Tongue (tissue), 2 donors: Measurements from ENCODE around the gene ARHGEF19. TPM values are rescaled to one million over a fixed set of nuclear protein-coding genes. Genes with fewer than 3 reads are reported as not detected.
A peak's percentile ranks its signal among the peaks of the same experiment; 100 is the strongest.
"Not testable (repeated sequence)": the region's sequence is repeated elsewhere in the genome, so short reads cannot be mapped to it uniquely, and the experiment has no call there.

Source experiments
- DNase-seq: peaks from one replicate; pipeline ENCODE4 v3.0.0-alpha.2; 2015
- total RNA-seq: library from RNA; depleted of rRNA; stranded (reverse); fragments of >200 nt; gene quantifications from one replicate; pipeline ENCODE4 v1.2.3, GENCODE V29; 2014

The ARHGEF19 gene
- 27.6 TPM for total RNA-seq

- peak; percentile 71 for DNase-seq
Observed at GRCh38 chr1:16212251-16212961, at the start of gene ARHGEF19. Gene ARHGEF19, minus strand, starts transcription at chr1:16212652. Its CDS starts 3,598 bp downstream, at chr1:16209054.

GRCh38 chr1:16262067-16262466 is 49.6 kb upstream of the ARHGEF19 start:
- no peak for DNase-seq

GRCh38 chr1:16260814-16261213 is 48.4 kb upstream of the ARHGEF19 start:
- no peak for DNase-seq

- DNase-seq: no peak
Observed at GRCh38 chr1:16258591-16259135, 46.2 kb upstream of the ARHGEF19 start.

- DNase-seq: no peak
Observed at GRCh38 chr1:16257968-16258367, 45.5 kb upstream of the ARHGEF19 start.

- not testable (repeated sequence) for DNase-seq
Observed at GRCh38 chr1:16257556-16257955, 45.1 kb upstream of the ARHGEF19 start.

- DNase-seq: no peak
Observed at GRCh38 chr1:16256478-16256877, 44.0 kb upstream of the ARHGEF19 start.

- no peak for DNase-seq
Observed at GRCh38 chr1:16254263-16254928, 41.9 kb upstream of the ARHGEF19 start.

GRCh38 chr1:16253332-16253922 is 41.0 kb upstream of the ARHGEF19 start:
- no peak for DNase-seq

- no peak for DNase-seq
Observed at GRCh38 chr1:16252912-16253311, 40.5 kb upstream of the ARHGEF19 start.

- DNase-seq: no peak
Observed at GRCh38 chr1:16251381-16251780, 38.9 kb upstream of the ARHGEF19 start.

- no peak for DNase-seq
Observed at GRCh38 chr1:16250524-16251251, 38.2 kb upstream of the ARHGEF19 start.

GRCh38 chr1:16249596-16250241 is 37.3 kb upstream of the ARHGEF19 start:
- DNase-seq: no peak

- peak; percentile 92 for DNase-seq
Observed at GRCh38 chr1:16248603-16249516, 36.4 kb upstream of the ARHGEF19 start.

GRCh38 chr1:16248007-16248436 is 35.6 kb upstream of the ARHGEF19 start:
- DNase-seq: no peak

- no peak for DNase-seq
Observed at GRCh38 chr1:16247441-16247840, 35.0 kb upstream of the ARHGEF19 start.

- no peak for DNase-seq
Observed at GRCh38 chr1:16246961-16247360, 34.5 kb upstream of the ARHGEF19 start.

- DNase-seq: not testable (repeated sequence)
Observed at GRCh38 chr1:16246239-16246638, 33.8 kb upstream of the ARHGEF19 start.

- DNase-seq: no peak
Observed at GRCh38 chr1:16245476-16246196, 33.2 kb upstream of the ARHGEF19 start.
